GM12874 (cell line): ENCODE data around the gene NUP88.

ENCODE experiments used
- CTCF ChIP-seq: IDR thresholded peaks from 2 replicates; pipeline ENCODE4 v1.5.1; 2011; ENCODE audit warnings: low read depth, mild to moderate bottlenecking, control low read depth, low read length, moderate library complexity; ENCODE audit not compliant: insufficient read depth

The NUP88 gene

GRCh38 chr17:5364156-5364555 lies 55.3 kb downstream of the NUP88 start:
- no peak for TF ChIP-seq CTCF

- no peak for TF ChIP-seq CTCF
Measured at GRCh38 chr17:5362162-5362811, 57.2 kb downstream of the NUP88 start.

GRCh38 chr17:5361426-5361825 lies 58.0 kb downstream of the NUP88 start:
- no peak for TF ChIP-seq CTCF

GRCh38 chr17:5355421-5356129 lies 63.9 kb downstream of the NUP88 start:
- no peak for TF ChIP-seq CTCF

- no peak for TF ChIP-seq CTCF
Measured at GRCh38 chr17:5354886-5355415, 64.5 kb downstream of the NUP88 start.

GRCh38 chr17:5354310-5354709 lies 65.2 kb downstream of the NUP88 start:
- TF ChIP-seq CTCF, result no peak

- TF ChIP-seq CTCF, result no peak
Measured at GRCh38 chr17:5352681-5353289, 66.7 kb downstream of the NUP88 start.
